ENCODE data around the gene CHRM5.

- no peak for TF ChIP-seq CTCF (IDR thresholded peaks at IDR 0.05)
- TF ChIP-seq ZFX (IDR thresholded peaks at IDR 0.05; ENCODE audit: borderline replicate concordance) = no peak
Observed at GRCh38 chr15:34114215-34114614, 145.9 kb downstream of the CHRM5 start.

Measured in 22Rv1 (cell line).